ENCODE data around the gene C5orf52. TPM values are rescaled to one million over a fixed set of nuclear protein-coding genes. Genes with fewer than 3 reads are reported as not detected.
"Not testable (repeated sequence)": the region's sequence is repeated elsewhere in the genome, so short reads cannot be mapped to it uniquely, and the experiment has no call there.

The C5orf52 gene
- total and polyA plus RNA-seq, 9 donors = not detected

DNA sequence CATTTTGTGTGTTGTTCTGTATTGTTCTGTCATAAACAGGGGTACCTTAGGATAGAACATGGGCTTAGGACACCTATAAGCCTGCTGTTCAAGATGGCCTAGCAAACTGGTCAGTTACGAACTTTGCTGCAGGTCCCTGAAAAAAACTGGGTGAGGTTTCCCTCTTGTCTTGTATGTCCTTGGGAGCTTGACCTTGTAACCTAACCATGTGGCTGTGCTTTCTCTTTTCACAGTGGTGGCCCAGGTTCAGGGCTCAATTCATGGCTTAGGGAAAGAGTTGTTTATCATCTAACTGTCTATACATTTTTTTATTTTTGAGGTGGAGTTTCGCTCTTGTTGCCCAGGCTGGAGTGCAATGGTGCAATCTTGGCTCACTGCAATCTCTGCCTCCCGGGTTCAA lies 24.8 kb downstream of the C5orf52 start:
- H3K36me3 ChIP-seq (ENCODE audit: control insufficient read depth, insufficient read depth, low read length); DNase-seq; H3K4me1 ChIP-seq (ENCODE audit: control insufficient read depth, insufficient read depth, low read length); H3K27ac ChIP-seq (ENCODE audit: low read length); H3K9me3 ChIP-seq (replicated peaks; ENCODE audit: control insufficient read depth, low read depth, low read length); H3K4me3 ChIP-seq (ENCODE audit: low read length); H3K27me3 ChIP-seq (ENCODE audit: control insufficient read depth, insufficient read depth, low read length): not testable (repeated sequence)
- WGBS (ENCODE audit: insufficient coverage) = 88% methylated on average over 1 of the region's 3 CpGs

DNA sequence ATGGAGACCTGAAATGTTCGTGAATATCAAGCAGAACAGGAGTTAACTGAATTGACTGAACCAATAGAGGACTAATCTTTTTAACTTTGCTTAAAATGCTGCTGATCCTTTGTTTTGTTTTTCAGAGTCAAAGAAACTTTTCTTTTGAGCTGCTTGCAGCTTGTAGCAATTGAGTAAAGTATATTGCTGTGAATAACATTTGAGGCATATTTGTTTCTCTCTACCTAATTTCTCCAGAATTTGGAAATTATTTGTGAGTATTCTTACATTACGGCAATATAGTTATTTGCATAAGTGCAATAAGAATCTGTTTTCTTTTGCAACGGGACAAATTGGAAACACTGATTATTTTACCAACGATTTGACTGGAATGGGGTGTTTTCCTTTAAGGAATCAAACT lies 27.3 kb downstream of the C5orf52 start:
- not testable (repeated sequence) for DNase-seq

DNA sequence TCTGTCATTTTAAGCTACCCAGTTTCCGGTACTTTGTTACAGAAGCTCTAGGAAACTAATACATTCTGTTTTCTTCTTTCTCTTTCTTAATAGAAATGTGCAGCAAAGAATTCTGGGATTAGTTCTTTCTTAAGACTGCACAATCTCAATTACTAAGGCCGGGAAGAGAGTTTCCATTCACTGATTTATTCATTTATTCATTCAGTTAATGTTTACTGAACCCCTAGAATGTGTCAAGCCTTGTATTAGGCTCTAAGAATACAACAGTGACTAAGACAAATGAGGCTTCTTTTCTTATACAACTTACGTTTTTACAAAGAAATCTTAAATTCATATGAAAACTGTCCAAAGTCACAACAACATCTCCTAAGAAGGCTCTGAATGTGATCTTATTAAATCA lies 32.4 kb downstream of the C5orf52 start:
- no peak for DNase-seq
- no CpG with 5 or more reads among the region's 3 CpGs for WGBS (ENCODE audit: insufficient coverage)

More for the DNA sequence above, 27.3 kb downstream of the C5orf52 start:
- not testable (repeated sequence) for H3K27ac ChIP-seq (ENCODE audit: low read length); H3K27me3 ChIP-seq (ENCODE audit: control insufficient read depth, insufficient read depth, low read length); H3K36me3 ChIP-seq (ENCODE audit: control insufficient read depth, insufficient read depth, low read length); H3K4me1 ChIP-seq (ENCODE audit: control insufficient read depth, insufficient read depth, low read length); H3K9me3 ChIP-seq (replicated peaks; ENCODE audit: control insufficient read depth, low read depth, low read length); H3K4me3 ChIP-seq (ENCODE audit: low read length)
- no CpG with 5 or more reads among the region's 4 CpGs for WGBS (ENCODE audit: insufficient coverage)

DNA sequence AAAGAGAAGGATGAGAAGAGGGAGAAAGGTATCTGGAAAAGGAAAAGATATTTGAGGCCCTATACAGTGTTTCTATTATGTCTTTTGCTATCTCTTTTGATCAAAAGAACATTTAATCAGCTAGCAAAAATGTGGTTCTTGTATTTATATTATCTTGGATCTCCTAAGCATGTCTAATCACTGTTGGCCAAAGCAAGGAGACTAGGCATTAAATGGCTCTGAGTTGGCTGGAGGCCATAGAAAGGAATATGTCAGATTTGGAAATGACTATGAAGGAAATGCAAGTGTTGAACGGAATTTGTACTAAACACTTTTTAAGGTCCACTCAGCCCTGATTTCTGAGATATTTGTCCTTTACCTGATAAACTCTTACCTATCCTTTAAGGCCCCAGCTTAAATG lies 37.5 kb downstream of the C5orf52 start:
- H3K9me3 ChIP-seq (replicated peaks; ENCODE audit: control insufficient read depth, low read depth, low read length) = no peaks in the 10 kb centered on the region
- no peaks in the 10 kb centered on the region for H3K27me3 ChIP-seq (ENCODE audit: control insufficient read depth, insufficient read depth, low read length)
- no peak overlapping the region for H3K27ac ChIP-seq (ENCODE audit: low read length)
- H3K4me3 ChIP-seq (ENCODE audit: low read length) = no peak overlapping the region
- H3K36me3 ChIP-seq (ENCODE audit: control insufficient read depth, insufficient read depth, low read length) = no peaks in the 10 kb centered on the region
- WGBS (ENCODE audit: insufficient coverage) = no CpG with 5 or more reads among the region's 1 CpG
- no peaks in the 10 kb centered on the region for H3K4me1 ChIP-seq (ENCODE audit: control insufficient read depth, insufficient read depth, low read length)
- peak; percentile 37 for DNase-seq

More for the DNA sequence above, 32.4 kb downstream of the C5orf52 start:
- Histone ChIP-seq H3K4me3 (ENCODE audit: low read length) (no peak overlapping the region), H3K9me3 (replicated peaks; ENCODE audit: control insufficient read depth, low read depth, low read length) (no peaks in the 10 kb centered on the region), H3K27ac (ENCODE audit: low read length) (no peak overlapping the region), H3K36me3 (ENCODE audit: control insufficient read depth, insufficient read depth, low read length) (no peaks in the 10 kb centered on the region), H3K27me3 (ENCODE audit: control insufficient read depth, insufficient read depth, low read length) (no peaks in the 10 kb centered on the region), H3K4me1 (ENCODE audit: control insufficient read depth, insufficient read depth, low read length) (no peaks in the 10 kb centered on the region)

DNA sequence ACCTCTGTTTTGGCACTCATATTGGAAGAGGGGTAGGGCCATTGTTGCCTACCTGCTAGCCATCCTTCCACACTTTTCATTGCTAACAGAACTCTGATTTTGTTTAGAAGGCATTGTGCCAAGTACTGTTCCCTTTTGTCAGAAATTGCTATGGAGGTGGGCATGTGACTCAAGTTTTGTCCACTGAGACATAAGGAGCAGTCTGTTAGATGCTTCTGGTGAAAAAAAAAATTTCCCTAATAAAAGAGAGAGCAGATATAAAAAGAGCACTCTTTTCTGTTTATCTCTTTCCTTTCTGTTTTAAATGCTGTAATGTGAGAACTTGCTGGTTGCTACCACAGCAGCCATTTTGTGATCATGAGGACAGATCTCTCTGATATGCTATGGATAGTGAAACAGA lies 38.0 kb downstream of the C5orf52 start:
- H3K27ac ChIP-seq (ENCODE audit: low read length) = no peak overlapping the region
- no peaks in the 10 kb centered on the region for H3K27me3 ChIP-seq (ENCODE audit: control insufficient read depth, insufficient read depth, low read length)
- no peaks in the 10 kb centered on the region for H3K36me3 ChIP-seq (ENCODE audit: control insufficient read depth, insufficient read depth, low read length)
- no peak for DNase-seq
- no peaks in the 10 kb centered on the region for H3K9me3 ChIP-seq (replicated peaks; ENCODE audit: control insufficient read depth, low read depth, low read length)
- H3K4me1 ChIP-seq (ENCODE audit: control insufficient read depth, insufficient read depth, low read length) = no peaks in the 10 kb centered on the region
- no peak overlapping the region for H3K4me3 ChIP-seq (ENCODE audit: low read length)

DNA sequence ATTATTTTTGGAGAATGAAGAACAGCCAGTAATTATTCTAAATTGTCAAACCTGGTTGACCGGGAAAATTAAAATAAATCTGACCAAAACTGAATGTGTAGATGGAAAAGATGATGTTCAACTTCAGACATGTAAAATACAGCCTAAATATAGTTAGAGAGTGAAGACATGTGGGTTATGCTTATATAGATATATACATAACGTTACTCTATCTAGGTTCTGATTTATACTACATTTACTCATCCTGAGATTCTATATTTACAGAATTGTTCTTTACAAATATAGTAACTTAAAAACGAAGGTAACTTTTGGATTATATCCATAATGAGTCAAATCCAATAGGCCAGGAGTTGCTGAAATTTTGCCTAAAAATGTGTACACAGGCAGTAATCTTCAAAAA lies 39.1 kb downstream of the C5orf52 start:
- no peaks in the 10 kb centered on the region for H3K27me3 ChIP-seq (ENCODE audit: control insufficient read depth, insufficient read depth, low read length)
- no peaks in the 10 kb centered on the region for H3K9me3 ChIP-seq (replicated peaks; ENCODE audit: control insufficient read depth, low read depth, low read length)
- no peaks in the 10 kb centered on the region for H3K36me3 ChIP-seq (ENCODE audit: control insufficient read depth, insufficient read depth, low read length)
- DNase-seq = no peak
- no CpG with 5 or more reads among the region's 3 CpGs for WGBS (ENCODE audit: insufficient coverage)
- no peaks in the 10 kb centered on the region for H3K4me1 ChIP-seq (ENCODE audit: control insufficient read depth, insufficient read depth, low read length)
- H3K27ac ChIP-seq (ENCODE audit: low read length) = no peak overlapping the region
- no peak overlapping the region for H3K4me3 ChIP-seq (ENCODE audit: low read length)

DNA sequence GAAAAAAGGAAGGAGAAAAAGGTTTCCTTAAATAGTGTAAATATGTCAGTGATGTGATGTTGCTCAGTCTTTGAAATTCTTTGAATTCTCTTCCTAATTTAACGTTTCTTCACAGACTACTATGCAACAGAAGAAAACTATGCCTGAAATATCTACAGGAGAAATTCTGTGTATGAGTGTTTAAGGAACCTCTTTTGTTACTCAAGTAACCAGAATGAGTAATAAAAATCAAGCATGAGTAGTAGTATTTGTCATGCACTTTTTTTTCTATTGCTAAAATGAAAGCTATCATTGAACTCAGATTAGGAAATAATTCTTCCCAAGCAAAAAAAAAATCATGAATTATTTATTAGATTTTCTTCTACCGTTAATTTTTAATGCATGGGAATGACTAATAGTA lies 39.5 kb downstream of the C5orf52 start:
- Histone ChIP-seq H3K4me3 (ENCODE audit: low read length) (no peak overlapping the region), H3K36me3 (ENCODE audit: control insufficient read depth, insufficient read depth, low read length) (no peaks in the 10 kb centered on the region), H3K27me3 (ENCODE audit: control insufficient read depth, insufficient read depth, low read length) (no peaks in the 10 kb centered on the region), H3K4me1 (ENCODE audit: control insufficient read depth, insufficient read depth, low read length) (no peaks in the 10 kb centered on the region), H3K9me3 (replicated peaks; ENCODE audit: control insufficient read depth, low read depth, low read length) (no peaks in the 10 kb centered on the region), H3K27ac (ENCODE audit: low read length) (no peak overlapping the region)
- no peak for DNase-seq
- no CpG with 5 or more reads among the region's 2 CpGs for WGBS (ENCODE audit: insufficient coverage)

DNA sequence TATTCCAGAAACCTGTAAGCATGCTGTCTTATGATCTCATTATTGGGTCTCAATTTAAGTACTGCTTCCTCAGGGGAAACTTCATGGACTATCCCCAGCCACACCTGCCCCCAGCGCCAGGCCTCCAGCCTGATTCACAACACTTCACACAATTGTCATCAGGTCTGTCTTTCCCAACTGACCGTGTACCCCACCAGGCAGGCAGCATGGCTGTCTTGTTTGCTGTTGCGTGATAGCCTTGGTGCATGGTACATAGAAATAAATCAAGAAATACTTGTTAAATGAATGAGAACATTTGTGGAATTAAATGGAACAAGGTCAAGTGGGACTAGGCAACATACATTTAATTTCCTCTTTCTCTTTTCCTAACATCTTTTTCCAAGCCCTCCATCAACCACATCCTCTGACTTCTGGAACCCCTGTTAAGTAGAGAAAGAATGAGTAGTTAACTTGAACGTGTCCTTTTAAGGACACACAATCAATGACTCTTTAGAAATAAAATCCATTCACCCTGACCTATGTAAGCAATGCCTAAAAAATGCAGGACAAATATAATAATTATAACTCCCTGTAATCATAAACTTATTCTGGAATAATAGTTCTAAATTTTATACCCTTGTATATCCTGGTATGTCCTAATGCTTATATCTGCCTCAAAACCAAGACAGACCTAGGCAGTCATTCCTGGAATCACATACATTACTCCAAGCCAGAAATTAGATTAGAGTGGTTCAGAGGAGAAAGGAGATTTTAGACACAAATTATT lies 42.7 kb downstream of the C5orf52 start:
- no peaks in the 10 kb centered on the region for H3K9me3 ChIP-seq (replicated peaks; ENCODE audit: control insufficient read depth, low read depth, low read length)
- H3K36me3 ChIP-seq (ENCODE audit: control insufficient read depth, insufficient read depth, low read length) = no peaks in the 10 kb centered on the region
- H3K27ac ChIP-seq (ENCODE audit: low read length) = no peak overlapping the region
- WGBS (ENCODE audit: insufficient coverage) = 60% methylated on average over 1 of the region's 4 CpGs
- no peak for DNase-seq
- no peaks in the 10 kb centered on the region for H3K27me3 ChIP-seq (ENCODE audit: control insufficient read depth, insufficient read depth, low read length)
- peaks cover 3% of the 10 kb centered on the region for H3K4me1 ChIP-seq (ENCODE audit: control insufficient read depth, insufficient read depth, low read length)
- no peak overlapping the region for H3K4me3 ChIP-seq (ENCODE audit: low read length)

DNA sequence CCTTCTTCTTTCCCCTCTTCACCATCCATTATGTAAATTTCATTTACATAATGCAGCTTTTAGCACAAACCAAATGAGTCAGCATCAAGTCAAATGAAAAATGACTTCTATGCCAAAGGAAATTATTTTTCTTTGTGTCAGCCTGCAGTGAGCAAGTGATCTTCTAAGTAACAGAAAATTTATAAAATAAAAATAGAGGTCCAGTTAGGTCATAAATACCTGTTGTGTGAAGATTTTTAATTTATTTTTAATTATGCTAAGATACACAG lies 43.2 kb downstream of the C5orf52 start:
- Histone ChIP-seq H3K4me1 (ENCODE audit: control insufficient read depth, insufficient read depth, low read length) (peaks cover 3% of the 10 kb centered on the region), H3K27me3 (ENCODE audit: control insufficient read depth, insufficient read depth, low read length) (no peaks in the 10 kb centered on the region), H3K4me3 (ENCODE audit: low read length) (no peak overlapping the region)

DNA sequence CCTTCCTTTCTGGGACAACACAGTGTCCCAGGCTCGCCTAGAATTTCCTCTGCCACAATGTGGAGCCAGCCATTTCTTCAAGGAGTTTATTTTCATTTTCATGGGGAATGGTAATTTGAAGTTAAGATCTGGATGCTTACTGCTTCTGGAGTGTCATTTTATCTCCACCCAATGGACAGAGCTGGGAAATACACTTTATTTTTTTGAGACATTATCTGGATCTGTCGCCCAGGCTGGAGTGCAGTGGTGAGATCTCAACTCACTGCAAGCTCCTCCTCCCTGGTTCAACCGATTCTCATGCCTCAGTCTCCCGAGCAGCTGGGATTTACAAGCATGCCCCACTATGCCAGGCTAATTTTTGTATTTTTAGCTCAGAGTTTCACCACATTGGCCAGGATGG lies 47.2 kb downstream of the C5orf52 start:
- peak; percentile 84 for DNase-seq
- Histone ChIP-seq H3K9me3 (replicated peaks; ENCODE audit: control insufficient read depth, low read depth, low read length) (no peaks in the 10 kb centered on the region), H3K27me3 (ENCODE audit: control insufficient read depth, insufficient read depth, low read length) (no peaks in the 10 kb centered on the region), H3K4me1 (ENCODE audit: control insufficient read depth, insufficient read depth, low read length) (peaks cover 3% of the 10 kb centered on the region), H3K4me3 (ENCODE audit: low read length) (no peak overlapping the region), H3K27ac (ENCODE audit: low read length) (no peak overlapping the region), H3K36me3 (ENCODE audit: control insufficient read depth, insufficient read depth, low read length) (no peaks in the 10 kb centered on the region)
- 7% methylated on average over 2 of the region's 4 CpGs for WGBS (ENCODE audit: insufficient coverage)

More for the DNA sequence above, 43.2 kb downstream of the C5orf52 start:
- no peak for DNase-seq
- Histone ChIP-seq H3K9me3 (replicated peaks; ENCODE audit: control insufficient read depth, low read depth, low read length) (no peaks in the 10 kb centered on the region), H3K27ac (ENCODE audit: low read length) (no peak overlapping the region), H3K36me3 (ENCODE audit: control insufficient read depth, insufficient read depth, low read length) (no peaks in the 10 kb centered on the region)

DNA sequence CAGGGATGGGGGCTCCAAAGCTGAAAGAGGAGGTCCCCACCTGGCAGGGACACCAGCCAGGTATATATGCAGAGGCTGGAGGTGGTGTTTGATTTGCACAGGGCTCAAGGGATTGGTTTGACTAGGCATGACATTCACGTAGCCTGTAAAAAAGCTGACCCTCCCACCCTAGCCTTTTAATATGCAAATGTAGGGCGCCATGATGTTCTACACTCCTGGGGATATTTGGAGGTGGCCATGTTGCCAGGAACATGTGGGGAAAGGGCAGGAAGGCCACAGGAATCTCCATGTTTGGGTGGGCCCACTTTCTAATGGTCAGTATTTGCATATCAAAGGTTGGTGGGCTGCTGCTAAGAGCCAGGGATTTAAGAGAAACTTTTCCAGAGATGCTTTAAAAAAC lies 47.9 kb downstream of the C5orf52 start:
- 100% methylated on average over 1 of the region's 2 CpGs for WGBS (ENCODE audit: insufficient coverage)
- H3K27me3 ChIP-seq (ENCODE audit: control insufficient read depth, insufficient read depth, low read length) = no peaks in the 10 kb centered on the region
- no peak overlapping the region for H3K4me3 ChIP-seq (ENCODE audit: low read length)
- no peaks in the 10 kb centered on the region for H3K36me3 ChIP-seq (ENCODE audit: control insufficient read depth, insufficient read depth, low read length)
- H3K4me1 ChIP-seq (ENCODE audit: control insufficient read depth, insufficient read depth, low read length) = peaks cover 3% of the 10 kb centered on the region
- DNase-seq = no peak
- no peak overlapping the region for H3K27ac ChIP-seq (ENCODE audit: low read length)
- H3K9me3 ChIP-seq (replicated peaks; ENCODE audit: control insufficient read depth, low read depth, low read length) = no peaks in the 10 kb centered on the region
